Activated T-cell treated with anti-CD3 and anti-CD28 coated beads for 1 hour (primary cell): ENCODE data around the gene MOB3C.

Experiments used
- DNase-seq: peaks from one replicate; pipeline ENCODE4 v3.0.0-alpha.2; 2020; ENCODE audit warnings: low read depth

MOB3C gene

GRCh38 chr1:46638921-46639320, 22.3 kb upstream of the MOB3C start:
- DNase-seq, result no peak

DNA sequence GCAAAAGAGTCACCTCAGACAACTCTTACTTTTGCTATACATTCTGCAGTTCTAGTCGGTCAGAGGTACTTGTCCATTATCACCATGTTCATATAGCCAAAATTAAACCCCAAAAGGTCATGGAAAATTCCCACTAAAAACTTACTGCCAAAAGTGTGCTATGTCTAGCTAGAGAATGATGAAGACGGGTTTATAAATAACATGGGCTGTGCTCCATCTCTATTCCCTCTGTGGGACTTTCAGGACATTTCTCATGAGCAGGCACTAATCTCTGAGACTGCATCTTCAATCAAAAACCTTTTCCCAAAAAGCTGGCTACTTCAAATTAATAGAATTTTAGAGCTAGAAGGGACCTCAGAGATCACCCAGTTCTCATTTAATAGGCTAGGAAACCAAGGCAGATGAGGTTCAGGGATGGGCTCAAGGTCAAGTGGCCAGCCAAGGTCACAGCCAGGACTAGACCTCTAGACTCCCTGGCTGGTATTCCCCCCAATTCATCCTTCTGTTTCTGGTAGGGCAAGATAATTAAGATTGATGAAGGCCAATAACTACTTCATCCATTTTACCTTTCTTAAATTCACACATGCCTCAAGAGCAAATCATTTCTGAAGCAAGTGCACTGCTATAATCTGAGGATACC, 21.0 kb upstream of the MOB3C start:
- DNase-seq, result no peak

GRCh38 chr1:46635205-46635604, 18.6 kb upstream of the MOB3C start:
- no peak for DNase-seq

- no peak for DNase-seq
Measured at GRCh38 chr1:46630719-46631118, 14.1 kb upstream of the MOB3C start.

DNA sequence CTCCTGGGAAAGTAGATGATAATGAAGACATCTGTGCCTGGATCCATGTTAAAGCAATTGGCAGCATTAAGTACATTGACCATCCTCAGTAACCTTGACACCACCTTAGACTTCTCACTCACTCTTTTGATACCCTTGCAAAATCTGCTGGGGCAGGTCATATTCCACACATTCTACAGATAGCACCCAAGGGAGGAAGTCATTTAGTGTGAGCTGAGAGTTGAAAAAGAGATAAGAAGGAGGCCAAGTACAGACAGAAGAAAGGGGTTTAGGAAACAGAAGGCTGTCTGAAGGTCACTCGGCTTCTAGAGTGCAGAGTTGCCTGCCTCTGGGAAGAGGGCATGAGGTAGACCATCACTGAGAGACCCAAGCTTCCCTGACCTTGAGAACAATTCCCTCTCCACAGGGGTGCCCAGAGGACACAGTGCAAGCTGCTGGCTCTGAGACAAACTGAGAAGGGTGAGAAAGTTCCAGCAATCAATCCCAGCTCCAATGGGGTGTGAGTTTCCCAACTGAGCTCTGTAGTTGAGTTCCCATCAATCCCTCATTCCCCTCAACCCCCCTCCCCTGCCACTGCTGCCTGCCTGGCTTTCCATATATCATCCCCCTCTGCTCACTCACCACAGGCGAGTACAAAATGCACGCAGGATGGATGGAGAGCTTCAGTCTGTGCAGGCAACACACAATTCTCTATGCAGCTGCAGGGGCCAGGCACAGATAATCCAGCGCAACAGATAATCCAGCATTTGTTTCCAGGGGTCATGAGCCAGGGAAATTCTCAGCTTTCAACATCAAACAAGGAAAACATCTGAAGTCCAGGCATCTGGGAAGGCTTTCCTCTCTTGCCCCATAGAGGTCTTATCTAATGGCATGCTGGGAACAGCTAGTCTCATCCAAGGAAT, 7.4 kb upstream of the MOB3C start:
- no peak for DNase-seq

GRCh38 chr1:46622344-46622743, 5.7 kb upstream of the MOB3C start:
- DNase-seq, result no peak

DNA sequence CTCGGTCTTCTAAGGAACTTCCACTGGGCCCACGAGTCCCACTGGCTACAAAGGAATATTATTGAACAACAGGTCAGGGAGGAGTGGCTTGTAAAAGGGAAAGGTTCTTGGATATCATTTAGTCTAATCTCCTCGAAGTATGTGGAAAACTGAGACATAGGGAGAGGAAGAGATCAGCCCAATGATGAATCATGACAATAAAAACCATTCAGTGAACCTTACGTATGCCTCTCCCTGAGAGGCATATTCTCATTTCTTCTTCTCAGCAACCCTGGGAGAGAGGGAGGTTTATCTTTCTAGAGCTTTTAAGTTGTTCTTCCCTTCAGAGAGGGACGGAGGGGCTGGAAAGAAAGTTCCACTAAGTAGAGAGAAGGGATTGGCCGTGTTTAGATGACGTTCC, 5.3 kb upstream of the MOB3C start:
- no peak for DNase-seq

DNA sequence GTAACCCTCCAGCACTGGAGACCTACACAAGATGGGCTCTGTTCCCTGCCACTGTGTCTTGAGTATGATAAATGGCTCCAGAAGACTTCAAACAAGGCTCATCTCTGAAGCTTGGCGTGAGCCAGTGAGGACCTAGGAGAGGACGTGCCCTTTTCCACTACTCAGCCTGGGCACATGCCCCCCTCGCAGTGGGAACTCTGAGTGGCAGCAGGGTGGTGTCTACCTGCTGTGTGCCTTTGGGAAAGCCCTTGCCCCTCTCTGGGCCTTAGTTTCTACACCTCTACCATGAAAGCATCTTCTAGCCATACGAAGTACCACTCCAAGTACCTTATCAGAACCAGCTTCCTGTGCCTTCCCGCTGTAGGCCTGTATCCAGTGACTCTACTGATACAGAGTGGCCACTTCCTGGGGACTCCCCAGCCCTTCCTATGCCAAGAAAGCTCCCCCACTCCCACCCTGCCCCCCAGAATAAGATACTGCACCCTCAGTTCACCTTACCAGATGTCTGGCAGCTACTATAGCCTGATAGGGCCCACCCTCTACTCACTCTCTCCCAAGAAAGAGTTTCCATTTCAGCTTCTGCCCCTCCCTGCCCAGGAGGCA, 3.1 kb upstream of the MOB3C start:
- DNase-seq, result no peak

GRCh38 chr1:46618754-46619415, 2.3 kb upstream of the MOB3C start:
- DNase-seq, result no peak

GRCh38 chr1:46617833-46618232, 1.2 kb upstream of the MOB3C start:
- DNase-seq, result no peak

DNA sequence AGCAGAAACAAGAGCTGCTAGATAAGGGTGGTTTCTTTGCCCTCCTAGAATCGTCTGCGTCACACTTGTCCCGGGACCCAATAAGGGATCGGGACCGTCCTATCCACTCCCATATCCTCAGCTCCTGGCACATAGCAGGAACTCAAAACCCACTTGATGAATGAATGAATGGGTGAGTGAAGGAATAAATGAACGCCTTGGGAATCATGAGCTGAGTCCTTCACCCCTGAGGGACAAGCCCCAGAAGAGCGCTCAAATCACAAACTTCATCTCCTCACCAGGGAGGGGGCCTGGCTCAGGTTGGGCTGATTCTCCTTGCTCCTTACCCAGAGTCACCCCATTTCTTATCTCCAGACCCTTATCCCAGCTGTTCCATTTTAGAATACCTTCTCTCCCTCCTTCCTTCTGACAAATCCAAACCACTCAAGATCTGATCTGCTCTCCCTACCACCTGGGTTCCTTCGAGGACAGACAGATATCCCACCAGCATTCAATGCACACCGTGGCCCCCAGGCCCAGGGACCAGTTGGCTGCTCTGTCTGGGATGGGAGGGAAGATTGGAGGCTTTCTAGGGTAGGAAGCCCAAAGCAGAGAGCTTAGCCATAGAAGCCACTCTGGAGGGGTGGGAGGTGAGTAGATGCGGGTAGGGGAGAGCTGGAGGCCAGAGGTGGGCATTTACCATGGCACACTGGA, 643 bp upstream of the MOB3C start:
- DNase-seq, result no peak

DNA sequence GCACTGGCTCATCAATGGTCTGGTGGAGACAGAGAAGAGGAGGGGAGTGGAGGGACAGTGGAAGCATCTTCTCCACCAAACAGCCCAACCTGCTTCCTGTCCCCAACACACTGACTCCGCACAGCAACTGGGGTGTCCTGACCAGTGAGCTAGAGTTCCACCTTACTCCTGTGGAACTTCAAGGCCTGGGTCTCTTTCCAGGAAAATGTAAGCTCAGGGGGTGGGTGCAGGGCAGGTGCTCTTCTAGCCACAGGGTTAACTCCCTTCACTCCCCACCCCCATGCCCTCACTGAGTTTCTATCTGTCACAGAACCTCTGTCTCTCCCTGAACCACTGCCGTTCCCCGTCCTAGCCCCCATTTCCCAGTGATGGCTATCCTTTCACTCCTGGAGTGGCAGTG, 876 bp downstream of the MOB3C start:
- no peak for DNase-seq

DNA sequence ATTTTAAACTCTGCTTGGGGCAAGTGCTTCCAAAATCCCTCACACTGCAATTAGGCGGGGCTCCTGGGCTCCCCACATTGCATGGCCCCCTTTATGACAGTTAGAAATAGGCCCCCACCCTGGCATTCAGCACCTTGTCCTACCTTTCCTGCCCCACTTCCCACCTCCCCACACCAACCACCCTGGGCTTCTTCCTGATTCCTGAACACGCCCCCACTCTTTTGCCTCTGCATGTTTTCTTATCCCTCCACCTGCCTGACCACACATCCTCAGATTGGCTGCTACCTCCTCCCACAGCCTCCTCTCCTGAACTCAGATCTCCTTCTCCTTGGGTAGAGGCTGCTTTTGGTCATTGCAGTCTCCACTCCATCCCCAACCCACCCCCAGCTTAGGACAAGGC, 1.5 kb downstream of the MOB3C start:
- no peak for DNase-seq

DNA sequence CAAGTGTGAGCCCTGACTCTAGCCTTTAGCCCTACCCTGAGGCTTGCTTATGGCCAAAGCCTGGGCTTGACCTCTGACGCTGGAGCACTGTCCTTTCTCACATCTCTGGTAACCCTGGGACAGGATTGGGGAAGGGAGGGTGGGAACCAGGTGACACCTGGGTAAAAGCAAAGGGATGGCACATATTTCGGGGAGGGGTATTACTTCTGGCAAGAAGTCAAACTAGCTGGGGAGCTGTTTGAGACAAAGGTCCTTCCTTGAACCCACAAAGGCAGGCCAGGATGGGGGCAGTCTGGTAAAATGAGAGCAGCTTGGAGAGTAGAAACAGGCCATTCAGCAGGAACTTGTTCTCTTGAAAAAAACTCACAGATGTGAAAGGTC, 2.0 kb downstream of the MOB3C start:
- DNase-seq, result no peak

DNA sequence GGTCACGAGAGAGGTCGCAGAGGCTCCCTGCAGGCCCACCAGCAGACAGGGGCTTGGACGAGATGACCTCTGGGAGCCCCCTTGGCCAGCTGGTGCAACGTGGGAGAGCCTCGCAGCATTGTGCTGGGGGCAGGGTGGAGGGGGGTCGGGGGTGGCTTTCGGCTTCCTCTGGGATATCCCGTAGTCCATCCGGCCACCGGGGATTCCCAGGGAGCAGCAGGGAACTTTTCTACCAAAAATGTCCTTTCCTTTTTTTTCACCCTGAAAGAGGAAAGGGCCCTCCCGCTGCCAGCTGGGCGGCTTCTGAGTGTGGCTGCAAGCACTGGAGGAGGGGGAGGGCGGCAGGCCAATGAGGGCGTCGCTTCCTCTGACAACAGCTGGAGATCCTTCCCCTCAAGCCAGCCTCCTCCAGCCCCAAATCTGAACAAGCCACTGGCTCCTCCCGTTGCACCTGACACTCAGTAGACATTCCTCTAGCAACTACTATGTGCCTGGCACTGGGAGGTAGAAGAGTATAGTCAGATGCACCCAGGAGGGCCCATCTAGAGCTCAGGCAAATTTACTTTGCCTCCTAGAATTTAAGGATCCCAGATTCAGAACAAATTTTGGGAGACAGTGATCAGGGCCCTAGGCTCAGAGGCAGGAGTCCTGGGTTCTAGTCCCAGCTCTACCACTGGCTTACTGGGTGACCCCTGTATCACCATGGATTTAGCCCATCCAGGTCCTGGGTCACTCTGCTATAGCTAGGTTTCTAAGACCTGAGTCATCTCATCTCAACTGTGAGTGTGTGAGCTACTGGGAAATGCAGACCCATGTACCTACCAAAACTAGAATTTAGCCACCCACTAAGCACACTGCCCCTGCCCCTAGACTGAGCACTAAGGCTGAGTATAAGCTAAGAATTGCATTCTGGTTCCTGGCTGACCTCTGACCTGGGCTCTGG, 2.7 kb downstream of the MOB3C start:
- no peak for DNase-seq

- DNase-seq, result no peak
Measured at GRCh38 chr1:46612937-46613660, 3.5 kb downstream of the MOB3C start.

- DNase-seq, result no peak
Measured at GRCh38 chr1:46611691-46612221, 4.9 kb downstream of the MOB3C start.

- DNase-seq, result no peak
Measured at GRCh38 chr1:46607345-46608130, 9.1 kb downstream of the MOB3C start.
